ENCODE data around the gene P2RY6. TPM values are rescaled to one million over a fixed set of nuclear protein-coding genes. Genes with fewer than 3 reads are reported as not detected.

The P2RY6 gene
- total and polyA plus RNA-seq, 11 donors: 0.56 to 17.7 (median 2.0) TPM

DNA sequence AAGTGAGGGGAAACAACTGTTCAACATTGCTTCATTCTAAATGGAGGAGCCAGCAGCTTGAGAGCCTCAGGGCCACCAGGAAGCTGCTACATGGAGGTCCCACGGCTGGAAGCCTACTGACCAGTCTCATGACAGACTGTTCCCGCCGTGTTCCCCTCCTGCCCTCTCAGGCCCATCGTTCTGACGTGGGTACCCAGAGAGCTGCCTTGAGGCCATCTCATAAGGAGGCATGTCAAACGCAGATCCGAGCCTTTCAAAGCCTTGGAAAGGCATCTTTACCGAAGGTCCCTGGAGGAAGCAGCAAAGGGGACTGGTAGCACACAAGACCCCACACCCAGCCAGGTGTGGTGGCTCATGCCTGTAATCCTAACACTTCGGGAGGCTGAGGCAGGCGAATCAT is 27.6 kb downstream of the P2RY6 start:
- H3K4me1 ChIP-seq: peaks cover 0 to 10% (median 1%) of the 10 kb centered on the region in 12 donors
- H3K4me3 ChIP-seq: no peak overlapping the region
- peaks cover 0 to 13% (median 0%) of the 10 kb centered on the region in 9 donors for H3K36me3 ChIP-seq
- H3K27ac ChIP-seq: no peak overlapping the region
- H3K9me3 ChIP-seq: no peaks in the 10 kb centered on the region
- no peak for TF ChIP-seq POLR2A (IDR thresholded peaks at IDR 0.05)
- TF ChIP-seq, protein P1, sequence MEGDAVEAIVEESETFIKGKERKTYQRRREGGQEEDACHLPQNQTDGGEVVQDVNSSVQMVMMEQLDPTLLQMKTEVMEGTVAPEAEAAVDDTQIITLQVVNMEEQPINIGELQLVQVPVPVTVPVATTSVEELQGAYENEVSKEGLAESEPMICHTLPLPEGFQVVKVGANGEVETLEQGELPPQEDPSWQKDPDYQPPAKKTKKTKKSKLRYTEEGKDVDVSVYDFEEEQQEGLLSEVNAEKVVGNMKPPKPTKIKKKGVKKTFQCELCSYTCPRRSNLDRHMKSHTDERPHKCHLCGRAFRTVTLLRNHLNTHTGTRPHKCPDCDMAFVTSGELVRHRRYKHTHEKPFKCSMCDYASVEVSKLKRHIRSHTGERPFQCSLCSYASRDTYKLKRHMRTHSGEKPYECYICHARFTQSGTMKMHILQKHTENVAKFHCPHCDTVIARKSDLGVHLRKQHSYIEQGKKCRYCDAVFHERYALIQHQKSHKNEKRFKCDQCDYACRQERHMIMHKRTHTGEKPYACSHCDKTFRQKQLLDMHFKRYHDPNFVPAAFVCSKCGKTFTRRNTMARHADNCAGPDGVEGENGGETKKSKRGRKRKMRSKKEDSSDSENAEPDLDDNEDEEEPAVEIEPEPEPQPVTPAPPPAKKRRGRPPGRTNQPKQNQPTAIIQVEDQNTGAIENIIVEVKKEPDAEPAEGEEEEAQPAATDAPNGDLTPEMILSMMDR (IDR thresholded peaks at IDR 0.05): no peak
- peak in 2 of 5 donors; percentile 10 to 20 for DNase-seq
- WGBS, 4 donors: 84 to 95% (median 90%) methylated on average over 10 of the region's 10 CpGs
- no peak for ATAC-seq
- H3K27me3 ChIP-seq: no peaks in the 10 kb centered on the region
- intact Hi-C loops (cut with DNase I): loop anchor here in 2 of 10 donors (5.0 to 10.0 kb wide), 3 partner anchors 38 to 93 kb away; no protein-coding TSS in a partner anchor

DNA sequence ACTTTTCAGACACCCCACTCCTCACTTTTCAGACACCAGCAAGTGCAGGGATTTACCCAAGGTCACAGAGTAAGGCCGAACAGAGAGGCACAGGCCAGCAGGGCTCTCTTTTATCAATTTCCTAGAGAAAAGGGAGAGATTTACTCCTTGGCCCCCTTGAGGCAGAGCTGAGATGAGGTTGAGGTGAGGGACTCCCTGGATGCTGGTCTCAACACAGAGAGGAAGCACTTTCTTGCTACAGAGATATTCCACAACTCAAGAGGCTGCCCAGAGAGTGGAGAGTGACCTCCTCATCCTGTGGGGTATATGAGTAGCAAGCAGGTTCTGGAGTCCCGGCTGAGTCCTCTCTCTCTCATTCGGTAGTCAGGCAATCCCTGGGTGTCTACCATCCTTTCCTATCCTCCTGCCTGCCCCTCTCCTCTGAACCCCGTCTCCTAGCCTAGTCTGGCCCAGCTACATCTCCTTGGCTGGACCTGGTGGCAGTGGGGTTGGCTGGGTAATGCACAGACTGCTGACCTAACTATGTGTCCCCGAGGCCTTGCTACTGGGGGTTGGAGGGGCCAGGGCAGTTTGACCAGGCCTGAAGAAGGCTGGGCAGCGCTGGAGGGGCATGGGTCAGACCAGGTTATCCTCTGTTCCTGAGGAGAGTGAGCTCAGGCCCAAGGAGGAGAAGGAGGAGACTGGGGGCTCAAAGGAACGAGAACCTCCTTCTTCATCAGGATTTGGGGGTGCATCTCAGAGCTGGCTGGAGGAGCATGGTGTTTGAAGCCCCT is 34.1 kb downstream of the P2RY6 start:
- intact Hi-C loops (cut with DNase I): loop anchor here in 5 of 10 donors (5.0 kb wide), 4 partner anchors 86 to 356 kb away; partner anchors contain the start of gene FAM168A (in 1 of the 5)
- ATAC-seq (no peak), DNase-seq (no peak)
- H3K4me1 ChIP-seq: peaks cover 0 to 48% (median 25%) of the 10 kb centered on the region in 12 donors
- no peak overlapping the region for H3K4me3 ChIP-seq
- H3K27me3 ChIP-seq: peaks cover 0 to 15% (median 0%) of the 10 kb centered on the region in 9 donors
- peak overlapping the region in 4 of 12 donors; percentile 95 to 100 (median 98) for H3K27ac ChIP-seq
- H3K36me3 ChIP-seq: peaks cover 0 to 4% (median 0%) of the 10 kb centered on the region in 9 donors
- TF ChIP-seq, protein P1 (IDR thresholded peaks at IDR 0.05): no peak
- TF ChIP-seq POLR2A (IDR thresholded peaks at IDR 0.05): no peak
- H3K9me3 ChIP-seq: no peaks in the 10 kb centered on the region
- 73 to 81% (median 80%) methylated on average over 7 of the region's 7 CpGs for WGBS, 4 donors

DNA sequence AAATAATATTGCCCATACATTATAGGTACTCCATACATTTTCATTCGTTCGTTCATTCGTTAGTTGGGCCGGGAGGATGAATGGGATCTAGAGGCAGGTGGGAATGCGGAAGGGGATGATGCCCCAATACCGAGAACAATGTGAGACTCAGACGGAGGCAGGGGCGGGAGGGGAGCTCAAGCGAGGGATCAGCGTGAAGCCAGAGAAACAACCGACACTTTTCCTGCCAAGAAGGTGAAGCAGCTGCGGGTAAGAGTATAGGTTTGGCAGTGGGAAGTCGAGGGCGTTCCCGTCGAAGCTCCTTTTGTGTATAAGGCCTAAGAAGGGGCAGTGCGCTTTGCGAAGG is 34.8 kb downstream of the P2RY6 start:
- Histone ChIP-seq H3K27ac (peak overlapping the region in 11 of 12 donors; percentile 16 to 100 (median 95)), H3K4me3 (peak overlapping the region in 11 of 12 donors; percentile 56 to 90 (median 76)), H3K9me3 (no peaks in the 10 kb centered on the region), H3K36me3 (peaks cover 0 to 10% (median 0%) of the 10 kb centered on the region in 9 donors), H3K4me1 (peaks cover 0 to 54% (median 32%) of the 10 kb centered on the region in 12 donors), H3K27me3 (peaks cover 0 to 15% (median 0%) of the 10 kb centered on the region in 9 donors)
- 15 to 17% (median 16%) methylated on average over 18 of the region's 18 CpGs for WGBS, 4 donors
- DNase-seq (no peak), ATAC-seq (no peak)
- intact Hi-C loops (cut with DNase I): loop anchor here (1.0 to 5.0 kb wide), 9 partner anchors 27 to 355 kb away; partner anchors contain the start of genes FAM168A (in 1 of the 10) and RELT (in 1 of the 10)
- TF ChIP-seq POLR2A (IDR thresholded peaks at IDR 0.05): no peak
- TF ChIP-seq, protein P1 (IDR thresholded peaks at IDR 0.05): no peak
